ENCODE data around the gene LYST.

DNA sequence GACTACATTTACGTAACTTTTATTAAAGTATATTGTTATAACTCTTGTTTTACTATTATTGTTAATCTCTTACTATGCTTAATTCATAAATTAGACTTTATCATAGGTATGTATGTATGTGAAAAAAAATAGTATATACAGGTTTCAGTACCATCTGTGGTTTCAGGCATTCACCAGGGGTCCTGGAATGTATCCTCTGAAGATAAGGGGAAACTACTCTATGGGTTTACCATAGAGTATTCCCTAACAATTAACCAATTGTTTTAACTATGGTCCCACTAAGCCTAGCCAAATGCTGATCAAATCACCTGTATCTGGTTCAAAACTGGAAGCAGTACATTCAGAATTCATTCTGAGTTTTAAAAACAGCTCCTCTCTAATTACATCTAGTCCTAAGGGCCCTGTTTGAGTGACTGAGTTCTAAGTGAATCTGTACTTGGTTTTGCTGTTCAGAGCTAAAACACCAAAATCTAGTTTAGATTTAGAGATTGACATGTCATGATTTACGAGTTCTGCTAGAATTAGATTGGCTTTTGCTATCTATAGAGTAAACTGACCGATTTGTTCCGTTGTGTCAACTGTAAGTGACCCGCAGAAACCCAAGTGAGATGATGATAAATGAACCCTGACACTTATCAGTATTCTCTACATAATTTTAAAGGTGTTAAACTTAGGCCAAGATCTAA lies 123.6 kb downstream of the LYST start:
- TF ChIP-seq, protein P1, sequence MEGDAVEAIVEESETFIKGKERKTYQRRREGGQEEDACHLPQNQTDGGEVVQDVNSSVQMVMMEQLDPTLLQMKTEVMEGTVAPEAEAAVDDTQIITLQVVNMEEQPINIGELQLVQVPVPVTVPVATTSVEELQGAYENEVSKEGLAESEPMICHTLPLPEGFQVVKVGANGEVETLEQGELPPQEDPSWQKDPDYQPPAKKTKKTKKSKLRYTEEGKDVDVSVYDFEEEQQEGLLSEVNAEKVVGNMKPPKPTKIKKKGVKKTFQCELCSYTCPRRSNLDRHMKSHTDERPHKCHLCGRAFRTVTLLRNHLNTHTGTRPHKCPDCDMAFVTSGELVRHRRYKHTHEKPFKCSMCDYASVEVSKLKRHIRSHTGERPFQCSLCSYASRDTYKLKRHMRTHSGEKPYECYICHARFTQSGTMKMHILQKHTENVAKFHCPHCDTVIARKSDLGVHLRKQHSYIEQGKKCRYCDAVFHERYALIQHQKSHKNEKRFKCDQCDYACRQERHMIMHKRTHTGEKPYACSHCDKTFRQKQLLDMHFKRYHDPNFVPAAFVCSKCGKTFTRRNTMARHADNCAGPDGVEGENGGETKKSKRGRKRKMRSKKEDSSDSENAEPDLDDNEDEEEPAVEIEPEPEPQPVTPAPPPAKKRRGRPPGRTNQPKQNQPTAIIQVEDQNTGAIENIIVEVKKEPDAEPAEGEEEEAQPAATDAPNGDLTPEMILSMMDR (optimal IDR thresholded peaks at IDR 0.05 in 1 of 3, IDR thresholded peaks at IDR 0.05 in 1 of 3, conservative IDR thresholded peaks at IDR 0.05 in 1 of 3; ENCODE audit: extremely low read depth in 1 of 3, insufficient read depth in 2 of 3, low read length in 3 of 3) = no peak
- TF ChIP-seq EZH2 (IDR thresholded peaks at IDR 0.05; ENCODE audit: low read length) = no peak
